ENCODE measurements around the gene ZNF263.

The ZNF263 gene

DNA sequence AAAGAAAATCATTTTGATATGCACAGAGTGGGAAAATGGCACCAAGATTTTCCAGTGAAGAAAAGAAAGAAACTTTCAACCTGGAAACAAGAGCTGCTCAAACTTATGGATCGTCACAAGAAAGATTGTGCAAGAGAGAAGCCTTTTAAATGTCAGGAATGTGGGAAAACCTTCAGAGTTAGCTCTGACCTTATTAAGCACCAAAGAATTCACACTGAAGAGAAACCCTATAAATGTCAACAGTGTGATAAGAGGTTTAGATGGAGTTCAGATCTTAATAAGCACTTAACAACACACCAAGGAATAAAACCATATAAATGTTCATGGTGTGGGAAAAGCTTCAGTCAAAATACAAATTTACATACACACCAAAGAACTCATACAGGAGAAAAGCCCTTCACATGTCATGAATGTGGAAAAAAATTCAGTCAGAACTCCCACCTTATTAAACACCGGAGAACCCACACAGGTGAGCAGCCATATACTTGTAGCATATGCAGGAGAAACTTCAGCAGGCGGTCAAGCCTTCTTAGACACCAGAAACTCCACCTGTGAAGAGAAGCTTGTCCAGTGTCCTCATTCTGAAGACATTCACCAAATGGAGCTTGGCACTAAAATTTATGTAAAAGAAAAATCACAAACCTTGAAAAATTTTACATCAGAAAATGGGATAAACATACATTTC is 34.2 kb downstream of the ZNF263 start:
- H4K8ac ChIP-seq (ENCODE audit: low read depth, low read length), result no peak overlapping the region
- no peak overlapping the region for H2BK12ac ChIP-seq (ENCODE audit: low read length)
- H3K4me3 ChIP-seq (ENCODE audit: low read length in 2 of 2), result no peak overlapping the region
- no peak overlapping the region for H4K91ac ChIP-seq (ENCODE audit: low read depth, low read length, poor library complexity)
- peaks cover 61 to 78% of the 10 kb centered on the region in 2 donors for H3K9me3 ChIP-seq (replicated peaks in 1 of 2; ENCODE audit: control insufficient read depth in 2 of 2, insufficient read depth in 1 of 2, low read depth in 1 of 2, low read length in 2 of 2)
- no peak overlapping the region for H3K4me2 ChIP-seq (ENCODE audit: insufficient read depth, low read length, poor library complexity, severe bottlenecking)
- H2AFZ ChIP-seq (ENCODE audit: low read length), result no peak overlapping the region
- no peak overlapping the region for H3K14ac ChIP-seq (ENCODE audit: low read length)
- no peak overlapping the region for H3K23ac ChIP-seq (ENCODE audit: low read depth, low read length, poor library complexity)
- DNase-seq (ENCODE audit: low spot score), result no peak
- no peak overlapping the region for H2BK120ac ChIP-seq (ENCODE audit: low read depth, low read length)
- H3K4me1 ChIP-seq (ENCODE audit: control insufficient read depth in 2 of 2, insufficient read depth in 1 of 2, low read depth in 1 of 2, low read length in 2 of 2), result no peaks in the 10 kb centered on the region
- WGBS, 2 donors (ENCODE audit: extremely low coverage in 2 of 2, insufficient read length in 2 of 2, insufficient replicate concordance in 1 of 2), result no CpG with 5 or more reads among the region's 3 CpGs
- no peak overlapping the region for H3K4ac ChIP-seq (ENCODE audit: low read length)
- no peak overlapping the region for H2AK5ac ChIP-seq (ENCODE audit: low read depth, low read length)
- H3K79me1 ChIP-seq (ENCODE audit: low read depth, low read length), result no peaks in the 10 kb centered on the region
- H3K27ac ChIP-seq (replicated peaks; ENCODE audit: low read length), result no peak overlapping the region
- H3K36me3 ChIP-seq (replicated peaks in 1 of 2; ENCODE audit: control insufficient read depth in 2 of 2, insufficient read depth in 2 of 2, low read length in 2 of 2), result peaks cover 42 to 68% of the 10 kb centered on the region in 2 donors
- H3K18ac ChIP-seq (ENCODE audit: low read length), result no peak overlapping the region
- H2BK5ac ChIP-seq (ENCODE audit: low read length), result no peak overlapping the region
- H3K27me3 ChIP-seq (ENCODE audit: control insufficient read depth in 3 of 3, insufficient read depth in 3 of 3, low read depth in 1 of 3, low read length in 3 of 3), result no peaks in the 10 kb centered on the region
- no peak overlapping the region for H3K9ac ChIP-seq (ENCODE audit: low read depth, low read length, poor library complexity)
- no peak overlapping the region for H2BK15ac ChIP-seq (ENCODE audit: low read length)

DNA sequence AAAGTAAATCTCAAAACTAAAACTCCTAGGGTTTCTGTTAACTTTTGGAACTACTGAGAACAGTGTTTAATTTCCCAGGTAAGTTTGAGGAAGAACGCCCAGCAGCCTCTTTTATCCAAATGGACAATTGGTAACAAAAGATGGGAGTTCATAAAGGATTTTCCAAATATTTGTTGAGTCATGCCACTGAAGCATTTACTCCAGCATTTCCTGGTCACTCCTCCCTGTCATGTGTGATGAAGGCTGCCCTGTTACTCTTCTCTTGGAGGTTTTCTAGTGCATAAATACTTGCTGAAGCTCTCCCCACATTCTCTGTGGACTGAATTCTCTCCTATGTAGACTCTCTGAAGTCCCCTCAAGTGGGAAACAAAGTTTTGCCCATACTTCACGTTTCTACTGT is 38.5 kb downstream of the ZNF263 start:
- no peak for DNase-seq (ENCODE audit: low spot score)
- H4K8ac ChIP-seq (ENCODE audit: low read depth, low read length), result no peak overlapping the region
- H2BK120ac ChIP-seq (ENCODE audit: low read depth, low read length), result no peak overlapping the region
- H3K4me3 ChIP-seq (ENCODE audit: low read length in 2 of 2), result no peak overlapping the region
- H2BK5ac ChIP-seq (ENCODE audit: low read length), result no peak overlapping the region
- peaks cover 14 to 25% of the 10 kb centered on the region in 2 donors for H3K36me3 ChIP-seq (replicated peaks in 1 of 2; ENCODE audit: control insufficient read depth in 2 of 2, insufficient read depth in 2 of 2, low read length in 2 of 2)
- no peak overlapping the region for H3K23ac ChIP-seq (ENCODE audit: low read depth, low read length, poor library complexity)
- peaks cover 35 to 37% of the 10 kb centered on the region in 2 donors for H3K9me3 ChIP-seq (replicated peaks in 1 of 2; ENCODE audit: control insufficient read depth in 2 of 2, insufficient read depth in 1 of 2, low read depth in 1 of 2, low read length in 2 of 2)
- H3K4me1 ChIP-seq (ENCODE audit: control insufficient read depth in 2 of 2, insufficient read depth in 1 of 2, low read depth in 1 of 2, low read length in 2 of 2), result no peaks in the 10 kb centered on the region
- WGBS, 2 donors (ENCODE audit: extremely low coverage in 2 of 2, insufficient read length in 2 of 2, insufficient replicate concordance in 1 of 2), result no CpG with 5 or more reads among the region's 2 CpGs
- H2AFZ ChIP-seq (ENCODE audit: low read length), result no peak overlapping the region
- no peak overlapping the region for H3K9ac ChIP-seq (ENCODE audit: low read depth, low read length, poor library complexity)
- H3K27me3 ChIP-seq (ENCODE audit: control insufficient read depth in 3 of 3, insufficient read depth in 3 of 3, low read depth in 1 of 3, low read length in 3 of 3), result no peaks in the 10 kb centered on the region
- H3K14ac ChIP-seq (ENCODE audit: low read length), result no peak overlapping the region
- H4K91ac ChIP-seq (ENCODE audit: low read depth, low read length, poor library complexity), result no peak overlapping the region
- no peak overlapping the region for H3K4me2 ChIP-seq (ENCODE audit: insufficient read depth, low read length, poor library complexity, severe bottlenecking)
- no peak overlapping the region for H2BK12ac ChIP-seq (ENCODE audit: low read length)
- no peak overlapping the region for H2BK15ac ChIP-seq (ENCODE audit: low read length)
- H2AK5ac ChIP-seq (ENCODE audit: low read depth, low read length), result no peak overlapping the region
- no peaks in the 10 kb centered on the region for H3K79me1 ChIP-seq (ENCODE audit: low read depth, low read length)
- H3K4ac ChIP-seq (ENCODE audit: low read length), result no peak overlapping the region
- H3K27ac ChIP-seq (replicated peaks; ENCODE audit: low read length), result no peak overlapping the region
- no peak overlapping the region for H3K18ac ChIP-seq (ENCODE audit: low read length)

DNA sequence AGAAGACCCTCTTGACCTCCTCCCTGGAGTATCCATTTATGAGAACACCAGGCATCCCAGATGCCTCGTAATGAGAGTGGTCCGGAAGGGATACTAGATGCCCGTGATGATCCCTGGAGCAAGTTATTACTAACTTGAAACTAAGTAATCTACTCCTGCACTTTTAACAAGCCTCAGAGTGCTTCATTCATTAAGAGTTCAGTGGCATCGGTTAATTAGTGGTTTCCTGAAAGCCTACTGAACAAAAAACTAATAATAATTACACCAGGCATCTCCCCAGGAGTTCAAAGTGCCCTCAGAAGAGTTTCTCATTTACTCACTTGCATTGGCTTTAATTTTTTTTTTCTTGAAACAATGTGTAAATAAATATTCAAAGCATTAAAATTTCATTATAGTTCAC is 44.2 kb downstream of the ZNF263 start:
- Histone ChIP-seq H3K36me3 (replicated peaks in 1 of 2; ENCODE audit: control insufficient read depth in 2 of 2, insufficient read depth in 2 of 2, low read length in 2 of 2) (no peaks in the 10 kb centered on the region), H3K18ac (ENCODE audit: low read length) (no peak overlapping the region), H3K79me1 (ENCODE audit: low read depth, low read length) (no peaks in the 10 kb centered on the region), H3K4me1 (ENCODE audit: control insufficient read depth in 2 of 2, insufficient read depth in 1 of 2, low read depth in 1 of 2, low read length in 2 of 2) (no peaks in the 10 kb centered on the region), H3K9ac (ENCODE audit: low read depth, low read length, poor library complexity) (no peak overlapping the region), H3K14ac (ENCODE audit: low read length) (no peak overlapping the region), H3K4me3 (ENCODE audit: low read length in 2 of 2) (no peak overlapping the region), H3K4me2 (ENCODE audit: insufficient read depth, low read length, poor library complexity, severe bottlenecking) (no peak overlapping the region), H4K91ac (ENCODE audit: low read depth, low read length, poor library complexity) (no peak overlapping the region), H3K9me3 (replicated peaks in 1 of 2; ENCODE audit: control insufficient read depth in 2 of 2, insufficient read depth in 1 of 2, low read depth in 1 of 2, low read length in 2 of 2) (peaks cover 0 to 5% of the 10 kb centered on the region in 2 donors), H3K27ac (replicated peaks; ENCODE audit: low read length) (no peak overlapping the region), H3K27me3 (ENCODE audit: control insufficient read depth in 3 of 3, insufficient read depth in 3 of 3, low read depth in 1 of 3, low read length in 3 of 3) (no peaks in the 10 kb centered on the region), H2BK15ac (ENCODE audit: low read length) (no peak overlapping the region), H2BK5ac (ENCODE audit: low read length) (no peak overlapping the region), H3K23ac (ENCODE audit: low read depth, low read length, poor library complexity) (no peak overlapping the region), H3K4ac (ENCODE audit: low read length) (no peak overlapping the region), H2AK5ac (ENCODE audit: low read depth, low read length) (no peak overlapping the region), H2BK120ac (ENCODE audit: low read depth, low read length) (no peak overlapping the region), H4K8ac (ENCODE audit: low read depth, low read length) (no peak overlapping the region), H2BK12ac (ENCODE audit: low read length) (no peak overlapping the region), H2AFZ (ENCODE audit: low read length) (no peak overlapping the region)
- WGBS, 2 donors (ENCODE audit: extremely low coverage in 2 of 2, insufficient read length in 2 of 2, insufficient replicate concordance in 1 of 2), result no CpG with 5 or more reads among the region's 4 CpGs
- DNase-seq (ENCODE audit: low spot score), result no peak

DNA sequence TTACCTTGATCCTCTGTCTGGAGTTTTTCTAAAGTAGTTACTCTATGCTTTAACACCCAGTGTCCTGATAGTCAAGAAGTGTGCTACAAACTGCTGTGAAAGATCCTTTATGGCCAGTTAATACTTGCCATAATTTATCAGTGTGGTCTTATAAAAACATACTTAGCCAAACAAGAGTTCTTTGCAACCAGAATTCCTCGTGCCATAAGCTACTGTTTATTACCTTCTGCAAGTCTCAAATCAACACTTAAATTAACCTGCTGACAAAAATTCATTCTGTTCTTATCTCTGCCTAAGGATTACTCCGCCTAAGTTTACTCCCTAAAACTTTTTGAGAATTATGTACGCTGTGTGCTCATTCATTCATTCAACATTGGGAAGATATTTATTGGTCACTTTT is 44.8 kb downstream of the ZNF263 start:
- no peaks in the 10 kb centered on the region for H3K79me1 ChIP-seq (ENCODE audit: low read depth, low read length)
- no peak overlapping the region for H3K9ac ChIP-seq (ENCODE audit: low read depth, low read length, poor library complexity)
- no peak overlapping the region for H2AK5ac ChIP-seq (ENCODE audit: low read depth, low read length)
- no peaks in the 10 kb centered on the region for H3K4me1 ChIP-seq (ENCODE audit: control insufficient read depth in 2 of 2, insufficient read depth in 1 of 2, low read depth in 1 of 2, low read length in 2 of 2)
- no peak overlapping the region for H2BK15ac ChIP-seq (ENCODE audit: low read length)
- H3K14ac ChIP-seq (ENCODE audit: low read length), result no peak overlapping the region
- no peak overlapping the region for H4K8ac ChIP-seq (ENCODE audit: low read depth, low read length)
- DNase-seq (ENCODE audit: low spot score), result no peak
- H3K18ac ChIP-seq (ENCODE audit: low read length), result no peak overlapping the region
- no peak overlapping the region for H3K4me3 ChIP-seq (ENCODE audit: low read length in 2 of 2)
- H2BK5ac ChIP-seq (ENCODE audit: low read length), result no peak overlapping the region
- no peak overlapping the region for H2AFZ ChIP-seq (ENCODE audit: low read length)
- H3K4me2 ChIP-seq (ENCODE audit: insufficient read depth, low read length, poor library complexity, severe bottlenecking), result no peak overlapping the region
- H3K9me3 ChIP-seq (replicated peaks in 1 of 2; ENCODE audit: control insufficient read depth in 2 of 2, insufficient read depth in 1 of 2, low read depth in 1 of 2, low read length in 2 of 2), result peaks cover 0 to 5% of the 10 kb centered on the region in 2 donors
- H3K4ac ChIP-seq (ENCODE audit: low read length), result no peak overlapping the region
- H3K27ac ChIP-seq (replicated peaks; ENCODE audit: low read length), result no peak overlapping the region
- no peak overlapping the region for H2BK120ac ChIP-seq (ENCODE audit: low read depth, low read length)
- no peak overlapping the region for H3K23ac ChIP-seq (ENCODE audit: low read depth, low read length, poor library complexity)
- WGBS, 2 donors (ENCODE audit: extremely low coverage in 2 of 2, insufficient read length in 2 of 2, insufficient replicate concordance in 1 of 2), result no CpG with 5 or more reads among the region's 3 CpGs
- H3K36me3 ChIP-seq (replicated peaks in 1 of 2; ENCODE audit: control insufficient read depth in 2 of 2, insufficient read depth in 2 of 2, low read length in 2 of 2), result no peaks in the 10 kb centered on the region
- no peak overlapping the region for H2BK12ac ChIP-seq (ENCODE audit: low read length)
- H3K27me3 ChIP-seq (ENCODE audit: control insufficient read depth in 3 of 3, insufficient read depth in 3 of 3, low read depth in 1 of 3, low read length in 3 of 3), result no peaks in the 10 kb centered on the region
- H4K91ac ChIP-seq (ENCODE audit: low read depth, low read length, poor library complexity), result no peak overlapping the region
